ENCODE data around the gene DNAJC16.
A peak's percentile ranks its signal among the peaks of the same experiment; 100 is the strongest.
"Not testable (repeated sequence)": the region's sequence is repeated elsewhere in the genome, so short reads cannot be mapped to it uniquely, and the experiment has no call there.

DNAJC16 gene

GRCh38 chr1:15508700-15509487 lies 17.8 kb upstream of the DNAJC16 start:
- DNase-seq, result no peak

- no peak for DNase-seq
Observed at GRCh38 chr1:15509586-15509985, 17.1 kb upstream of the DNAJC16 start.

- no peak for DNase-seq
Observed at GRCh38 chr1:15510611-15511405, 15.8 kb upstream of the DNAJC16 start.

- DNase-seq, result no peak
Observed at GRCh38 chr1:15513192-15513591, 13.5 kb upstream of the DNAJC16 start.

- no peak for DNase-seq
Observed at GRCh38 chr1:15513919-15514318, 12.7 kb upstream of the DNAJC16 start.

GRCh38 chr1:15514557-15514956 lies 12.1 kb upstream of the DNAJC16 start:
- not testable (repeated sequence) for DNase-seq

- DNase-seq, result peak; percentile 9
Observed at GRCh38 chr1:15515022-15515663, 11.5 kb upstream of the DNAJC16 start.

GRCh38 chr1:15519625-15520024 lies 7.0 kb upstream of the DNAJC16 start:
- DNase-seq, result no peak

GRCh38 chr1:15521206-15521906 lies 5.3 kb upstream of the DNAJC16 start:
- DNase-seq, result not testable (repeated sequence)

- DNase-seq, result no peak
Observed at GRCh38 chr1:15522551-15522950, 4.1 kb upstream of the DNAJC16 start.

- DNase-seq, result no peak
Observed at GRCh38 chr1:15523104-15524020, 3.3 kb upstream of the DNAJC16 start.

- no peak for DNase-seq
Observed at GRCh38 chr1:15524021-15524282, 2.7 kb upstream of the DNAJC16 start, which contains the start of gene CASP9. CASP9 (minus strand) TSS chr1:15524215; CDS start chr1:15524200, 15 bp downstream.

- DNase-seq, result peak; percentile 98
Observed at GRCh38 chr1:15524283-15525049, 2.2 kb upstream of the DNAJC16 start.

- DNase-seq, result no peak
Observed at GRCh38 chr1:15525050-15526020, 1.3 kb upstream of the DNAJC16 start.

GRCh38 chr1:15526021-15526489 lies 593 bp upstream of the DNAJC16 start:
- no peak for DNase-seq

- DNase-seq, result no peak
Observed at GRCh38 chr1:15531003-15531402, 4.4 kb downstream of the DNAJC16 start.

- no peak for DNase-seq
Observed at GRCh38 chr1:15531682-15532081, 5.0 kb downstream of the DNAJC16 start.

- no peak for DNase-seq
Observed at GRCh38 chr1:15538771-15539170, 12.1 kb downstream of the DNAJC16 start.

- no peak for DNase-seq
Observed at GRCh38 chr1:15540186-15540585, 13.5 kb downstream of the DNAJC16 start.

Measured in HCEC 1CT (cell line).